GM20000 (cell line): ENCODE data around the gene CRYBG3.

Experiments
- DNase-seq: peaks from one replicate; pipeline ENCODE4 v3.0.0; 2012; ENCODE audit warnings: low spot score
- TF ChIP-seq, protein P1 (sequence below): IDR thresholded peaks from 2 replicates; pipeline ENCODE4 v1.5.1; 2012; ENCODE audit warnings: mild to moderate bottlenecking, control low read depth; ENCODE audit errors: extremely low read depth, missing control alignments

Gene CRYBG3

GRCh38 chr3:97971679-97972567 lies 150.1 kb downstream of the CRYBG3 start, which contains the start of gene RIOX2:
Gene RIOX2, minus strand, starts transcription at chr3:97972431. Its CDS starts 4,838 bp downstream, at chr3:97967593.
- DNase-seq = peak; percentile 89
- TF ChIP-seq, protein P1, sequence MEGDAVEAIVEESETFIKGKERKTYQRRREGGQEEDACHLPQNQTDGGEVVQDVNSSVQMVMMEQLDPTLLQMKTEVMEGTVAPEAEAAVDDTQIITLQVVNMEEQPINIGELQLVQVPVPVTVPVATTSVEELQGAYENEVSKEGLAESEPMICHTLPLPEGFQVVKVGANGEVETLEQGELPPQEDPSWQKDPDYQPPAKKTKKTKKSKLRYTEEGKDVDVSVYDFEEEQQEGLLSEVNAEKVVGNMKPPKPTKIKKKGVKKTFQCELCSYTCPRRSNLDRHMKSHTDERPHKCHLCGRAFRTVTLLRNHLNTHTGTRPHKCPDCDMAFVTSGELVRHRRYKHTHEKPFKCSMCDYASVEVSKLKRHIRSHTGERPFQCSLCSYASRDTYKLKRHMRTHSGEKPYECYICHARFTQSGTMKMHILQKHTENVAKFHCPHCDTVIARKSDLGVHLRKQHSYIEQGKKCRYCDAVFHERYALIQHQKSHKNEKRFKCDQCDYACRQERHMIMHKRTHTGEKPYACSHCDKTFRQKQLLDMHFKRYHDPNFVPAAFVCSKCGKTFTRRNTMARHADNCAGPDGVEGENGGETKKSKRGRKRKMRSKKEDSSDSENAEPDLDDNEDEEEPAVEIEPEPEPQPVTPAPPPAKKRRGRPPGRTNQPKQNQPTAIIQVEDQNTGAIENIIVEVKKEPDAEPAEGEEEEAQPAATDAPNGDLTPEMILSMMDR = no peak

DNA sequence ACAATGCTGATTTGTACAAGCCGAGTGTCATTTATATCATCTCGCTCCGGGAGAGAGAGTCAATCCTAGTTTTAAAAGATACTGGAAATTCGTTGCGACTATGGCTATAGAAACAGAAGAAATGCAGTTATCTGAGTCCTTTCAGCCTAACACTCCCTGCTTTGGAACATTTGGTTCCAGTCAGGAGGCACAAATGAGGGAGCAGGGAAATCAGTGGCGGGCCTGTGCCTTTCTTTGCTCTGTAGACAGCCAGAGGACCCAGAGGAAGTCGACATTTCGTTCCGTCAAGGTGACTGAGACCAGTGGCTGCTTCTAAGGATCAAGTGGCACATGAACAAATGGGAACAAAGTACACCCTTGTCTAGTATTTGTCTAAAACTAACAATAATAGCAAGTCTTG lies 151.2 kb downstream of the CRYBG3 start:
- DNase-seq = no peak
- TF ChIP-seq, protein P1 = no peak

DNA sequence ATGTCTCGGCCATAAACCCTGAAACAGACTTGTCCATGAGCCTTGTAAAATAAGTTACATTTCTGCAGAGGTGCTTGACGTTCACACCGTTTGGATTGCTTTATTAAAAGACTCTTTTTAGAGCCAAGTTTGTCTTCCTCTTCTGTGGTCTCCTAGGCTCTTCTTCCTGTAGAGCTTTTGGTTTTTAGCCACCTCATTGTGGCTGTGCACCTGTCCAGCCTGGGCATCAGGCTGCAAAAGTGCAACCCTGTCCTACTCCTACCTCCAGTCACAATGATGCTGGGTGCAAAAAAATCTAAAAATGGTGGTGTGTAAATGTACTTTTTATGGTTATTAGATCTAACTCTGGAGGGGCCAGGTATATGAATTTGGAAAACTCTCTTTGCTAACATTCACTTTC lies 153.2 kb downstream of the CRYBG3 start:
- no peak for DNase-seq
- TF ChIP-seq, protein P1 = no peak

DNA sequence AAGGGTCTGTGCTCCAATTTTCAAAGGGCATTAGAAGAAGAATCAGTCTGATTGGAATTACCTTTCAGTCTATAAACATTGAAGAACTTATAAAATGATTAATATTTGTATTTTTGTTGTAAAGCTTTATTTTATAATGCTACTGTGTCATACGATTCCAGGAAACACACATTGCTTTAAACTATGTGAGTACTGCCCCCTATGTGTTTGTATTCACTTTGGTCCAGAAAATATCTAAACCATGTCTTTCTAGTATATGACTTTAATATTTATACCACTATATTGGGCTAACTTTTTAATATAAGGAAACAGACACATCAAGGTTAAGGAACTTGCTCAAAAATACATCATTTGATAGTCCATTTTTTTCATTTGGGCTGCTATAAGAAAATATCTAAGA lies 153.7 kb downstream of the CRYBG3 start:
- TF ChIP-seq, protein P1 = no peak
- no peak for DNase-seq

GRCh38 chr3:97979610-97980009 lies 157.8 kb downstream of the CRYBG3 start:
- TF ChIP-seq, protein P1 = no peak
- DNase-seq = no peak

- DNase-seq = no peak
- TF ChIP-seq, protein P1 = no peak
Observed at GRCh38 chr3:97981886-97982285, 160.1 kb downstream of the CRYBG3 start.

GRCh38 chr3:97983933-97984491 lies 162.2 kb downstream of the CRYBG3 start:
- no peak for DNase-seq
- TF ChIP-seq, protein P1 = no peak
